Large intestine (tissue), 3 donors: ENCODE results near the gene RELA. TPM values are rescaled to one million over a fixed set of nuclear protein-coding genes. Genes with fewer than 3 reads are reported as not detected.
"Not testable (repeated sequence)": the region's sequence is repeated elsewhere in the genome, so short reads cannot be mapped to it uniquely, and the experiment has no call there.

Experiments used
- DNase-seq, 2 donors: peaks; one replicate each; pipeline versions ENCODE4 v3.0.0 to v3.0.0-alpha.2; 2013
- H3K27ac ChIP-seq: one replicate; pipeline ENCODE4 v1.5.1; 2013; ENCODE audit warnings: low read length
- H3K27me3 ChIP-seq: 2 replicates; pipeline ENCODE4 v1.6.1; 2013; ENCODE audit warnings: low read length; ENCODE audit not compliant: control insufficient read depth, insufficient read depth
- H3K36me3 ChIP-seq: 2 replicates; pipeline ENCODE4 v1.6.1; 2013; ENCODE audit warnings: low read length; ENCODE audit not compliant: control insufficient read depth, insufficient read depth
- H3K4me1 ChIP-seq: one replicate; pipeline ENCODE4 v1.6.1; 2013; ENCODE audit warnings: low read length; ENCODE audit not compliant: control insufficient read depth, insufficient read depth
- H3K4me3 ChIP-seq: one replicate; pipeline ENCODE4 v1.5.1; 2013; ENCODE audit warnings: low read length
- H3K9me3 ChIP-seq: one replicate; pipeline ENCODE4 v1.6.1; 2013; ENCODE audit warnings: mild to moderate bottlenecking, low read depth, low read length, moderate library complexity; ENCODE audit not compliant: control insufficient read depth
- WGBS: methylation state at CpG from one replicate; pipeline ENCODE4 v1.1.5; 2013; ENCODE audit warnings: low lambda C conversion rate; ENCODE audit not compliant: insufficient coverage; 5-methylcytosine and 5-hydroxymethylcytosine counted together
- polyA plus RNA-seq: library from polyadenylated mRNA; unstranded; fragments of 120-200 nt; gene quantifications from one replicate; pipeline ENCODE4 v1.2.1, GENCODE V29; 2013

RELA gene
- polyA plus RNA-seq, 1 donor: 53.8 TPM

- no peak for DNase-seq
- no peak overlapping the region for H3K4me3 ChIP-seq
- H3K27ac ChIP-seq: no peak overlapping the region
- no peaks in the 10 kb centered on the region for H3K9me3 ChIP-seq
- no peaks in the 10 kb centered on the region for H3K27me3 ChIP-seq
- WGBS: 89% methylated on average over 1 of the region's 2 CpGs
- H3K4me1 ChIP-seq: no peaks in the 10 kb centered on the region
- H3K36me3 ChIP-seq: no peaks in the 10 kb centered on the region
Measured at GRCh38 chr11:65672982-65673381, 10.3 kb upstream of the RELA start.

GRCh38 chr11:65672180-65672860 lies 9.6 kb upstream of the RELA start:
- H3K27ac ChIP-seq: no peak overlapping the region
- H3K4me3 ChIP-seq: no peak overlapping the region
- no peaks in the 10 kb centered on the region for H3K36me3 ChIP-seq
- no peaks in the 10 kb centered on the region for H3K27me3 ChIP-seq
- no peak for DNase-seq
- H3K4me1 ChIP-seq: no peaks in the 10 kb centered on the region
- no peaks in the 10 kb centered on the region for H3K9me3 ChIP-seq

- peak overlapping the region; percentile 98 for H3K27ac ChIP-seq
- WGBS: 0% methylated on average over 1 of the region's 15 CpGs
- H3K27me3 ChIP-seq: no peaks in the 10 kb centered on the region
- H3K9me3 ChIP-seq: no peaks in the 10 kb centered on the region
- peaks cover 12% of the 10 kb centered on the region for H3K4me1 ChIP-seq
- peaks cover 26% of the 10 kb centered on the region for H3K36me3 ChIP-seq
- peak overlapping the region; percentile 55 for H3K4me3 ChIP-seq
- DNase-seq: peak in 1 of 2 donors; percentile 57
Measured at GRCh38 chr11:65663639-65664200, 1.0 kb upstream of the RELA start.

GRCh38 chr11:65662247-65662798 lies 393 bp downstream of the RELA start:
- Histone ChIP-seq H3K27ac (peak overlapping the region; percentile 32), H3K4me1 (peaks cover 12% of the 10 kb centered on the region), H3K9me3 (no peaks in the 10 kb centered on the region), H3K4me3 (peak overlapping the region; percentile 80), H3K27me3 (no peaks in the 10 kb centered on the region), H3K36me3 (peaks cover 40% of the 10 kb centered on the region)
- WGBS: no CpG with 5 or more reads among the region's 29 CpGs
- DNase-seq: peak in 1 of 2 donors; percentile 37

- Histone ChIP-seq H3K9me3 (no peaks in the 10 kb centered on the region), H3K27ac (peak overlapping the region; percentile 32), H3K27me3 (no peaks in the 10 kb centered on the region), H3K4me1 (peaks cover 12% of the 10 kb centered on the region), H3K4me3 (peak overlapping the region; percentile 80), H3K36me3 (peaks cover 45% of the 10 kb centered on the region)
- WGBS: no CpG with 5 or more reads among the region's 25 CpGs
- DNase-seq: no peak
Measured at GRCh38 chr11:65661599-65662246, 993 bp downstream of the RELA start.

GRCh38 chr11:65660908-65661307 lies 1.8 kb downstream of the RELA start:
- not testable (repeated sequence) for H3K27me3 ChIP-seq, H3K4me3 ChIP-seq, H3K27ac ChIP-seq, DNase-seq, H3K9me3 ChIP-seq
- peaks cover 52% of the 10 kb centered on the region for H3K36me3 ChIP-seq
- WGBS: 100% methylated on average over 2 of the region's 9 CpGs
- peaks cover 12% of the 10 kb centered on the region for H3K4me1 ChIP-seq

- DNase-seq: no peak
- H3K4me3 ChIP-seq: no peak overlapping the region
- 100% methylated on average over 1 of the region's 9 CpGs for WGBS
- no peak overlapping the region for H3K27ac ChIP-seq
- no peaks in the 10 kb centered on the region for H3K9me3 ChIP-seq
- H3K4me1 ChIP-seq: peaks cover 12% of the 10 kb centered on the region
- H3K27me3 ChIP-seq: no peaks in the 10 kb centered on the region
- peaks cover 60% of the 10 kb centered on the region for H3K36me3 ChIP-seq
Measured at GRCh38 chr11:65660038-65660437, 2.7 kb downstream of the RELA start.

- no peaks in the 10 kb centered on the region for H3K9me3 ChIP-seq
- peaks cover 24% of the 10 kb centered on the region for H3K4me1 ChIP-seq
- peaks cover 75% of the 10 kb centered on the region for H3K36me3 ChIP-seq
- no peak overlapping the region for H3K4me3 ChIP-seq
- no peaks in the 10 kb centered on the region for H3K27me3 ChIP-seq
- DNase-seq: no peak
- no peak overlapping the region for H3K27ac ChIP-seq
- 100% methylated on average over 1 of the region's 21 CpGs for WGBS
Measured at GRCh38 chr11:65658174-65659021, 4.3 kb downstream of the RELA start.

- H3K27me3 ChIP-seq: no peaks in the 10 kb centered on the region
- no peak overlapping the region for H3K4me3 ChIP-seq
- H3K27ac ChIP-seq: no peak overlapping the region
- H3K36me3 ChIP-seq: peaks cover 75% of the 10 kb centered on the region
- H3K9me3 ChIP-seq: no peaks in the 10 kb centered on the region
- no peak for DNase-seq
- 93% methylated on average over 2 of the region's 7 CpGs for WGBS
- peaks cover 30% of the 10 kb centered on the region for H3K4me1 ChIP-seq
Measured at GRCh38 chr11:65657426-65657825, 5.3 kb downstream of the RELA start.
